Coronary artery (tissue), 2 donors: Measurements from ENCODE around the gene CPS1.

Experiments
- DNase-seq: peaks from one replicate; pipeline ENCODE4 v3.0.0-alpha.2; 2017; ENCODE audit warnings: low spot score
- H3K27ac ChIP-seq, 2 donors: fragments of 200-600 bp; sonication (generic); one replicate each; pipeline ENCODE4 v1.5.1; 2016 to 2019
- H3K4me3 ChIP-seq: fragments of 200-600 bp; sonication (generic); 2 replicates; pipeline ENCODE4 v1.5.1; 2016; ENCODE audit warnings: mild to moderate bottlenecking, moderate library complexity
- TF ChIP-seq, protein P1 (sequence below): fragments of 200-600 bp; sonication (generic); IDR thresholded peaks from one replicate; pipeline ENCODE4 v1.5.1; 2019; ENCODE audit warnings: antibody characterized with exemption

The CPS1 gene

DNA sequence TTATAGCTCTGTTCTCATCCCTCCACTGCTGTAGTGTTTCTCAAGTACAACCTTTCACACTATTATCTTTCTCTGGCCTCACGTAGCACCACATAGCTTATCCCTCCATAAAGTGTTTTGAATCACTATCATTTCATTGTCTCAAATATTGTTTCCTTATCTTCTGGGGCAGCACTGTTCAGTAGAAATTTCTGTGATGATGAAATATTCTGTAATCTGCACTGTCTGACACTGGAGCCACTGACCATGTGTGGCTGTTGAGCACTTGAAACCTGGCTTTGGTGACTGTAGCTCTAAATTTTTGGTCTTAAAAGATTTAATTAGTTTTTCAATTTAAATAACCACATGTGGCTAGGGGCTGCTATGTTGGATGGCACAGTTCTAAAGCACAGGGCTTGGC is 78.9 kb downstream of the CPS1 start:
- DNase-seq = no peak
- TF ChIP-seq, protein P1, sequence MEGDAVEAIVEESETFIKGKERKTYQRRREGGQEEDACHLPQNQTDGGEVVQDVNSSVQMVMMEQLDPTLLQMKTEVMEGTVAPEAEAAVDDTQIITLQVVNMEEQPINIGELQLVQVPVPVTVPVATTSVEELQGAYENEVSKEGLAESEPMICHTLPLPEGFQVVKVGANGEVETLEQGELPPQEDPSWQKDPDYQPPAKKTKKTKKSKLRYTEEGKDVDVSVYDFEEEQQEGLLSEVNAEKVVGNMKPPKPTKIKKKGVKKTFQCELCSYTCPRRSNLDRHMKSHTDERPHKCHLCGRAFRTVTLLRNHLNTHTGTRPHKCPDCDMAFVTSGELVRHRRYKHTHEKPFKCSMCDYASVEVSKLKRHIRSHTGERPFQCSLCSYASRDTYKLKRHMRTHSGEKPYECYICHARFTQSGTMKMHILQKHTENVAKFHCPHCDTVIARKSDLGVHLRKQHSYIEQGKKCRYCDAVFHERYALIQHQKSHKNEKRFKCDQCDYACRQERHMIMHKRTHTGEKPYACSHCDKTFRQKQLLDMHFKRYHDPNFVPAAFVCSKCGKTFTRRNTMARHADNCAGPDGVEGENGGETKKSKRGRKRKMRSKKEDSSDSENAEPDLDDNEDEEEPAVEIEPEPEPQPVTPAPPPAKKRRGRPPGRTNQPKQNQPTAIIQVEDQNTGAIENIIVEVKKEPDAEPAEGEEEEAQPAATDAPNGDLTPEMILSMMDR = no peak
- H3K4me3 ChIP-seq = no peak overlapping the region
- H3K27ac ChIP-seq = no peak overlapping the region

GRCh38 chr2:210642333-210642732 is 85.9 kb downstream of the CPS1 start:
- TF ChIP-seq, protein P1 = no peak
- H3K27ac ChIP-seq = no peak overlapping the region
- H3K4me3 ChIP-seq = no peak overlapping the region
- DNase-seq = no peak

DNA sequence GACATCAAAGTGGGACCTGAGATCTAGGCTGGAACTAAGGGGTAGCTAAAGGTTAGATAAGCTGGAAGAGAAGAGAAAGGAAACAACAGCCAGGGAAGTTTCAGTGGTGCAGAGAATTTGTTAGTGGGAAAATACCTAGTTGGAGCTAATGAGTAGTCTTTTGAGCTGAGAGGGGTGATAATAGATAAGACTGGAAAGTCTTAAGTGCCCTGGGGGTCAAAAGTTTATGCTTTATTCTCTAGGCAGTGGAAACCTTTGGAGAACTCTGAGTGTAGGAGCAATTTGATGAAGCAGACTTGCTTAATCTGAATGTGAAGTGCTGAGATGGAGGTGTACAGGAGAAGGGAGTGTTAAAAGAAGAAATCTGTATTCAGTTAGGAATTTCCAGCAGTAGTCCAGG is 90.8 kb downstream of the CPS1 start:
- H3K4me3 ChIP-seq = no peak overlapping the region

GRCh38 chr2:210654091-210654490 is 97.7 kb downstream of the CPS1 start:
- H3K27ac ChIP-seq = no peak overlapping the region

More for the DNA sequence above, 90.8 kb downstream of the CPS1 start:
- DNase-seq = no peak
- no peak overlapping the region for H3K27ac ChIP-seq
- TF ChIP-seq, protein P1 = no peak

GRCh38 chr2:210655229-210655975 is 99.0 kb downstream of the CPS1 start:
- TF ChIP-seq, protein P1 = no peak
- no peak overlapping the region for H3K27ac ChIP-seq
- H3K4me3 ChIP-seq = no peak overlapping the region
- no peak for DNase-seq

More at GRCh38 chr2:210654091-210654490, 97.7 kb downstream of the CPS1 start:
- no peak overlapping the region for H3K4me3 ChIP-seq
- TF ChIP-seq, protein P1 = no peak
- no peak for DNase-seq

DNA sequence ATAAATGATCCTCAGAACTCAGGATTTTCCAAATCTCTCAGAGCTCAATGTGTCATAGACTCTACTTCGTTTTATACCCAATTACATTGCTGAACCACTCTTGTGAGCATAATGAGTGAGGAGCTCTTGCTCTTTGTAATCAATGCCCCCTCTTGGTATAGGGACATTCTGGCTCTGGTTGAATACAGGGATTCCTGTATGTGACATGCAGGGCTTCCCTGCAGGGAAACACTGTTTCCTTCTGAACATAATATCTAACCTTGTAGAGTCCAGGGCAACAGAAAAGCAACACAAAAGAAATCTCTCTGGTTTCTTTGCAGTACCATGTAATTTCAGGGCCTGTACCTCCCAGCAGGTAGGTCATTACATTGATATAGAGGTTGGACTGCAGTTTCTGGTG is 101.5 kb downstream of the CPS1 start:
- DNase-seq = no peak

More for the DNA sequence above, 101.5 kb downstream of the CPS1 start:
- Histone ChIP-seq H3K4me3 (no peak overlapping the region), H3K27ac (no peak overlapping the region)
- TF ChIP-seq, protein P1 = no peak
